ENCODE results near the gene CLINT1. TPM values are rescaled to one million over a fixed set of nuclear protein-coding genes. Genes with fewer than 3 reads are reported as not detected.

The CLINT1 gene
- total and polyA plus RNA-seq, 2 of the 4 experiments (the other 2 are of a cell fraction) = 144 to 146 TPM

- Histone ChIP-seq H2BK15ac (ENCODE audit: low read depth, low read length) (no peak overlapping the region), H3K9me1 (ENCODE audit: insufficient read depth, low read length) (no peaks in the 10 kb centered on the region), H4K5ac (ENCODE audit: low read depth, low read length) (no peak overlapping the region), H4K8ac (ENCODE audit: low read depth in 2 of 2, low read length in 2 of 2) (no peak overlapping the region), H2BK5ac (ENCODE audit: low read depth, low read length, poor library complexity, severe bottlenecking) (no peak overlapping the region), H3K9ac (ENCODE audit: low read depth, low read length) (no peak overlapping the region), H4K91ac (ENCODE audit: insufficient read depth, low read depth, low read length) (no peak overlapping the region), H2AK5ac (ENCODE audit: low read depth, low read length) (no peak overlapping the region), H2BK20ac (ENCODE audit: low read depth, low read length) (no peak overlapping the region), H3K4me2 (ENCODE audit: low read depth, low read length) (no peak overlapping the region), H3K56ac (ENCODE audit: extremely low read depth, insufficient read depth, low read length) (no peak overlapping the region), H3K14ac (replicated peaks; ENCODE audit: low read depth, low read length) (no peak overlapping the region), H3K4ac (ENCODE audit: low read depth, low read length) (no peak overlapping the region), H3K4me3 (ENCODE audit: insufficient read depth, low read depth, low read length) (no peak overlapping the region), H3K23ac (ENCODE audit: low read depth, low read length) (no peak overlapping the region), H3K79me1 (ENCODE audit: low read depth in 1 of 2, low read length in 2 of 2) (no peaks in the 10 kb centered on the region), H2AK9ac (replicated peaks; ENCODE audit: low read depth, low read length, poor library complexity) (no peak overlapping the region), H3K4me1 (ENCODE audit: control insufficient read depth, insufficient read depth, low read length) (no peaks in the 10 kb centered on the region), H4K20me1 (ENCODE audit: insufficient read depth, low read length) (no peaks in the 10 kb centered on the region), H3K27me3 (ENCODE audit: control insufficient read depth, insufficient read depth, low read length) (no peaks in the 10 kb centered on the region), H3K9me3 (ENCODE audit: control insufficient read depth, insufficient read depth, low read length) (no peaks in the 10 kb centered on the region), H3K27ac (ENCODE audit: insufficient read depth, low read length) (no peak overlapping the region), H3K36me3 (ENCODE audit: control insufficient read depth, insufficient read depth, low read length) (no peaks in the 10 kb centered on the region), H3K18ac (ENCODE audit: low read depth, low read length) (no peak overlapping the region), H2AFZ (replicated peaks; ENCODE audit: low read length, poor library complexity) (no peak overlapping the region), H2BK120ac (ENCODE audit: low read depth, low read length) (no peak overlapping the region)
- WGBS, 2 experiments (ENCODE audit: extremely low coverage in 2 of 2, insufficient read length in 1 of 2) = 70% methylated on average over 1 of the region's 4 CpGs; no CpG with 5 or more reads in 1 of the 2 experiments
- no TSS peak for BruUV-seq (replicated peaks)
- ATAC-seq (ENCODE audit: low read depth) (no peak), DNase-seq (no peak)
- intact Hi-C loops (cut with micrococcal nuclease) = no loop called here
- in situ Hi-C loops (cut with MboI; ENCODE audit: low sequenced_read_pairs) = no loop called here
- ChIA-PET POLR2A (ENCODE audit: unreplicated experiment) (no interaction called here), CTCF (no interaction called here)
- no peak for TF ChIP-seq FOS (IDR thresholded peaks at IDR 0.05; ENCODE audit: low read depth, low read length)
- TF ChIP-seq CTCF (conservative IDR thresholded peaks at IDR 0.05; ENCODE audit: low read depth, low read length) = no peak
- no peak for TF ChIP-seq CEBPB (IDR thresholded peaks at IDR 0.05; ENCODE audit: low read depth, low read length)
- TF ChIP-seq SMC3 (IDR thresholded peaks at IDR 0.05; ENCODE audit: low read depth, low read length) = no peak
- TF ChIP-seq MAFK (IDR thresholded peaks at IDR 0.05; ENCODE audit: low read depth, low read length) = no peak
- TF ChIP-seq BHLHE40 (IDR thresholded peaks at IDR 0.05; ENCODE audit: low read depth, low read length) = no peak
- TF ChIP-seq, protein P1, sequence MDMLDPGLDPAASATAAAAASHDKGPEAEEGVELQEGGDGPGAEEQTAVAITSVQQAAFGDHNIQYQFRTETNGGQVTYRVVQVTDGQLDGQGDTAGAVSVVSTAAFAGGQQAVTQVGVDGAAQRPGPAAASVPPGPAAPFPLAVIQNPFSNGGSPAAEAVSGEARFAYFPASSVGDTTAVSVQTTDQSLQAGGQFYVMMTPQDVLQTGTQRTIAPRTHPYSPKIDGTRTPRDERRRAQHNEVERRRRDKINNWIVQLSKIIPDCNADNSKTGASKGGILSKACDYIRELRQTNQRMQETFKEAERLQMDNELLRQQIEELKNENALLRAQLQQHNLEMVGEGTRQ (IDR thresholded peaks at IDR 0.05; ENCODE audit: low read depth, low read length) = no peak
- no peak for TF ChIP-seq POLR2A (IDR thresholded peaks at IDR 0.05; ENCODE audit: low read depth, low read length)
- no peak for TF ChIP-seq MAZ (IDR thresholded peaks at IDR 0.05; ENCODE audit: borderline replicate concordance, low read depth, low read length)
- dilution Hi-C loops (cut with HindIII; ENCODE audit: low sequenced_read_pairs, unreplicated experiment) = no loop called here
Measured at GRCh38 chr5:157900644-157901043, 41.7 kb upstream of the CLINT1 start.

Data from IMR-90 (cell line).